Motor neuron (in vitro differentiated cells): ENCODE measurements around the gene C8G. TPM values are rescaled to one million over a fixed set of nuclear protein-coding genes. Genes with fewer than 3 reads are reported as not detected.

Experiments used
- ATAC-seq, 8 experiments: fragments of 200-7000 bp; cut with Tn5 transposase; replicated peaks in 6 of 8; 2 replicates each; pipeline ENCODE4 v1.8.0; 2021; ENCODE audit warnings: mild to moderate bottlenecking in 8 of 8, moderate library complexity in 8 of 8
- H3K27ac ChIP-seq, 2 donors: fragments of 250-450 bp; sonication (Bioruptor Pico); 2 replicates each; pipeline ENCODE4 v1.9.0; 2021; ENCODE audit warnings: antibody characterized with exemption in 2 of 2, mild to moderate bottlenecking in 2 of 2, moderate library complexity in 1 of 2
- H3K4me1 ChIP-seq, 2 donors: fragments of 250-450 bp; sonication (Bioruptor Pico); replicated peaks in 1 of 2; 2 replicates each; pipeline ENCODE4 v1.6.1; 2021; ENCODE audit warnings: antibody characterized with exemption in 2 of 2, mild to moderate bottlenecking in 2 of 2, moderate library complexity in 1 of 2
- H3K4me3 ChIP-seq, 5 donors: fragments of 250-450 bp; sonication (Bioruptor Pico); 2 replicates each; pipeline ENCODE4 v1.9.0; 2021; ENCODE audit warnings: antibody characterized with exemption in 5 of 5, mild to moderate bottlenecking in 5 of 5, moderate library complexity in 4 of 5
- WGBS, 10 experiments: fragments of 450-650 bp; shearing (Covaris generic); methylation state at CpG; one replicate each; pipeline ENCODE4 v1.0.0; 2022; 5-methylcytosine and 5-hydroxymethylcytosine counted together
- in situ Hi-C, 9 experiments: fragments of 400-800 bp; cut with MboI; loops; one replicate each; pipeline ENCODE4 v1.15.0; 2021; ENCODE audit warnings: low sequenced_read_pairs in 9 of 9, low pct_unique_long_range_greater_than_20kb in 2 of 9; ENCODE audit not compliant: unreplicated experiment in 9 of 9
- total RNA-seq, 8 experiments: library from RNA; unstranded; fragments of 300-600 nt; gene quantifications; 2 replicates each; pipeline versions ENCODE4 v1.2.3 to v1.2.4, GENCODE V29; 2022

Gene C8G
- total RNA-seq, 8 experiments from 2014 or later, result 0.71 to 2.7 (median 1.4) TPM; not detected in 2

DNA sequence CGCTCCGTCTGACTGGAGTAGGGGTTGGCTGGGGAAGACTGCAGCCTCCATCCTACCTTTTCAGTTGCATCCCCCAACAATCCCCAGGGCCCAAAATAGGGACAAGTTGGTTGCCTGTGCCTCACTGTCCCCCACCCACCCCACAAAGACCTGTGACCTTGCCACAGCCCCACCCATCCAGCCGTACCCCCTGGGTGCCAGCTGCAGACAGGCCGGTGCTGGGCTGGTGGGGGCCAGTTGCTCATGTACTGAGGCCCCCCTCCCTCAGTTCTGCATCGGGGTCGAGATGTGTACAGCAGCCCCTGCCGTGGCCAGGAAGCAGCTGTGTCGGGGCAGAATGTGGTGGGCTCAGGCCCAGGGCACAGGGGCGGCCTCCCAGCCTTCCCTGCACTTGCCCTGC is 38.1 kb downstream of the C8G start:
- Histone ChIP-seq H3K27ac (no peak overlapping the region), H3K4me3 (no peak overlapping the region), H3K4me1 (peaks cover 6 to 10% of the 10 kb centered on the region in 2 donors)
- no peak for ATAC-seq
- in situ Hi-C loops, result no loop called here
- WGBS, 10 experiments, result 80 to 100% methylated on average over 1 to 2 of the region's 9 CpGs; no CpG with 5 or more reads in 8 of the 10 experiments

DNA sequence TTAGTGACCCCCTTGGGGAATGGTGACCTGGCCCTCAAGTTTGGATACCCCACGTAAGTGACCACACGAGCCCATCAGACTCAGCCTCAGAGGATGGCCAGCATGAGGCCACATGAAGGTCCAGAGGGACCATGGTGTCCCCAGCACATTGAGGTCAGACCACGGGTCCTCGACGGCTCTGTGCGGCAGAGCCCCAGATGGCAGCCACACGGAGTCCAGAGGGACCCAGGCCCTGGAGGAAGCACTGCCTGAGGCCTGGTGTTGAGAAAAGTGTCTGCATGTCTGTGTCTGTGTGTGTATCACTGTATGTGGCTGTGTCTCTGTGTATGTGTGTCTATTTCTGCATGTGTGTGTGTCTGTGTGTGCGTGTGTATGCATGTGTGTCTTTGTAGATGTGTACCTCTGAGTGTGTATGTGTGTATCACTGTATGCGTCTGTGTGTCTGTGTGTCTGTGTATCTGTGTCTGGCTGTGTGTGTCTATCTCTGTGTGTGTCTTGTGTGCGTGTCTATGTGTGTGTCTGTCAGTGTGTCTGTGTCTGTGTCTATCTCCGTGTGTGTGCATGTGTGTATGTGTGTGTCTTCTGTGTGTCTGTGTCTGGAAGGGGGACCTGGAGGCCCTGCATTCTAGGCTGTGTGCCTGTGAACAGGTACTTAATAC is 38.7 kb downstream of the C8G start:
- no peak overlapping the region for H3K27ac ChIP-seq
- WGBS, 10 experiments, result 63 to 100% (median 63%) methylated on average over 1 to 6 of the region's 11 CpGs; no CpG with 5 or more reads in 7 of the 10 experiments
- H3K4me3 ChIP-seq, result no peak overlapping the region
- peaks cover 5 to 10% of the 10 kb centered on the region in 2 donors for H3K4me1 ChIP-seq
- ATAC-seq, result peak in 1 of 8 experiments; percentile 74
- in situ Hi-C loops, result no loop called here

DNA sequence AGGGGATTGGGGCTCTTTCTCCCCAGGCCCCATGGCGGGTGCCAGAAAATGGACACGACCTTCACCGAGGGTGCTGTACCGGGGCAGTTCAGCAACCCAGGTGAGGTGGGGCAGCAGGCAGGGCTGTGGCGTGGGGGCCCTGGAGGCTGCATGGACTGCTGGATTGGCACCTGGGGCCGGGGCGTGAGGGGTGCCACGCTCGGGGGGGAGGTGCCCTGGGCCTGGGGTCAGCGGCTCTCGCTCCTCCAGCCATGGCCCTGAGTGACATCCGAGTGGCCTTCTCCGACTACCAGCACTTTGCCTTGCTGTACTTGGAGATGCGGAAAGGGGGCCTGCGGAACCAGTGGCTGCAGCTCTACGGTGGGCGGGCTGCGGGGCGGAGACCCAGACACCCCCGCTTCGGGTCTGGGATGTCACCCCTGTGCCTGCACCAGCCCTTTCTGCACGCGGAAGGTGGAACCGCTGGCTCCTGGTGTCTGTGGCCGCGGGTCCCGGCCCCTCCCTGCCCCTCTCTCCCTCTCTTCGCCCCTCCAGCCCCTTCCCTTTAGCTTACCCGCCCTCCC is 39.5 kb downstream of the C8G start:
- WGBS, 10 experiments, result 90% methylated on average over 2 of the region's 29 CpGs; no CpG with 5 or more reads in 9 of the 10 experiments
- peaks cover 0 to 7% of the 10 kb centered on the region in 2 donors for H3K4me1 ChIP-seq
- H3K27ac ChIP-seq, result no peak overlapping the region
- in situ Hi-C loops, result no loop called here
- H3K4me3 ChIP-seq, result no peak overlapping the region
- ATAC-seq, result peak in 1 of 8 experiments; percentile 2

DNA sequence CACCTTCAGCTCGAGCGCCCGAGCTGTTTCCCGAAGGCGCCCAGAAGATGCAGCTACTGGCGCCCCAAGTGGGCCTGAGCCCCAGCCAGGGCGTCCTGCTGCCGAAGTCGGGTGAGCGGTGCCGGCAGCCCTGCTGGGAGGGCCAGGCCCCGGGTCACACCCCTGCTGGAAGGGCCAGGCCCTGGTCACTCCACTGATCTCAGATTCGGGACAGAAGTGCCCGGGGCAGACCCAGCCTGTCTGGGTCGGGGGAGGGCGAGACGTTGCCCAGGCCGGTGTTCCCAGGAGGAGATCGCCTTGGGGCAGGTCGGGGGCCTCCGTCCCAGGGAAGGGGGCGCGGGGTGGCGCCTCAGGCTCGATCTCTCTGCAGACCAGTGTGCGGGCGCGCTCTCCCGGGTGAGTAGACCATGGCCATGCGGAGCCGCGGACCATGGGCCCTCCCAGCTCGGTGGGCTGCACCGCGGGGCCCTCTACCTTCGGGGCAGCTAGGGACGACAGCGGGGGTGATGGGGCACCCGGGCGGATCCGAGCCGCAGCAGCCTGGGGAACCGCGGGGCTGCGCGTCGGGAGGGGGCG is 40.1 kb downstream of the C8G start:
- in situ Hi-C loops, result no loop called here
- peak in 7 of 8 experiments; percentile 2 to 58 (median 21) for ATAC-seq
- Histone ChIP-seq H3K4me1 (peaks cover 0 to 7% of the 10 kb centered on the region in 2 donors), H3K27ac (no peak overlapping the region), H3K4me3 (no peak overlapping the region)
- no CpG with 5 or more reads among the region's 48 CpGs for WGBS, 10 experiments

DNA sequence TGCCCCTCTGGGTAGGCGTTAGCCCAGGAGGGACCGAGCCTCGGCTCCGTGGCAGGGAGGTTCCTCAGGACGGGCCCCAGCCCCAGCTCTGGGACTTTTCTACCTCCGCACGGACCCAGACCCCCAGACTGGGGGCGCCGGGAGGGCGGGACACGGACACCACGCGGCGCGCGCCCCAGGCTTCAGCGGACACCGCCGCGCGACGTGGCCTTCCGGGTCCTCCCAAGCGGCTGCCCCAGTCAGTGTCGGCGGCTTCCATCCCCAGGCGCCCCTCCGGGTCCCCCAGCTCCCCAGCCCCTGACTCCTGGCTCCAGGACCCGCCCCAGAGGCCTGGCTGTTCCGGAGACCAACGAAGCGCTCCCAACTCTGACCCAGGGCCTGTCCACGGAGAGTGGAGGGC is 40.8 kb downstream of the C8G start:
- Histone ChIP-seq H3K27ac (no peak overlapping the region), H3K4me1 (peaks cover 0 to 7% of the 10 kb centered on the region in 2 donors), H3K4me3 (no peak overlapping the region)
- WGBS, 10 experiments, result 0% methylated on average over 1 of the region's 33 CpGs; no CpG with 5 or more reads in 9 of the 10 experiments
- in situ Hi-C loops, result no loop called here
- ATAC-seq, result peak in 4 of 8 experiments; percentile 16 to 48 (median 30)

DNA sequence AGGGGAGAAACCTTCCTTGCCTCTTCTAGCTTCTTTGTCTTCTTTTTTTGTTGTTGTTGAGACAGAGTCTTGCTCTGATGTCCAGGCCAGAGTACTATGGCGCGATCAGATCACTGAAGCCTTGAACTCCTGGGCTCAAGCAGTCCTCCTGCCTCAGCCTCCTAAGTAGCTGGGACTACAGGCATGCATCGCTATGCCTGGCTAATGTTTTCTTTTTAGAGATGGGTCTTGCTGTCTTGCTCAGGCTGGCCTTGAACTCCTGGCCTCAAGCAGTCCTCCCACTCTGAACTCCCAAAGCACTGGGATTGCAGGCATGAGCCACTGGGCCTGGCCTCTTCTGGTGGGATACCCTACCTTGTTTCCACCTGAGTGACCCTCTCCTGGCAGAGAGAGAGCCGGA is 43.8 kb downstream of the C8G start:
- H3K27ac ChIP-seq, result no peak overlapping the region
- WGBS, 10 experiments, result 82 to 100% (median 87%) methylated on average over 1 to 4 of the region's 4 CpGs; no CpG with 5 or more reads in 4 of the 10 experiments

DNA sequence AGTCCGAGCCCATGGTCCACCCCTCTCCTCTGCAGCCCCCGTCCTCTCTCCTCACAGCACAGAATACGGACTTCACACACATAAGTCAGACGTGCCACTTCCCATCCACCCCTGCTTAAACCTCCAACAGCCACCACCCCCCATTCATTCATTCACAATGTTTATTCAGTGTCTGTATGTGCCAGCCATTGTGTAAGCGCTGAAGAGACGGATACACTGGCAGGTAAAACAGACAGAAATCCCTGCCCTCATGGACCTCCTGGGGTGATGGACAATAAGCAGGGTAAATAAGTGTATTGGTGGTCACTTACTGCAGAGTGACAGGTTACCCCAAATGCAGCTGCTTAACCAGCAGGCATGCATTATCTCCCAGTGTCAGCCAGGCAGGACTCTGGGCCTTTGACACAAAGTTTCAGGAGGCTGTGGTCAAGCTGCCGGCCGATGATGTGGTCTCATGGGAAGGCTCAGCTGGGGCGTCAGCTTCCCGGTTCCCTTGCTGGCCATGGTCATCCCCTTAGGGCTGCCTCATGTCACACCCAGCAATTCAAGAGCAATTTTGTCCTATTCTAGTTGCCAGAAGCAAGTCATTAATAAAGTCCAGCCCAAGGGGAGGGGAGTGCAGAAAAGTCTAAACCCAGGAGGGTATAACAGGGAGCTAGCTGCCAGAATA is 45.3 kb downstream of the C8G start:
- ATAC-seq, result no peak
- in situ Hi-C loops, result no loop called here
- WGBS, 10 experiments, result 34 to 100% (median 70%) methylated on average over 1 to 4 of the region's 10 CpGs; no CpG with 5 or more reads in 3 of the 10 experiments
- Histone ChIP-seq H3K4me3 (no peak overlapping the region), H3K4me1 (peaks cover 4 to 8% of the 10 kb centered on the region in 2 donors), H3K27ac (no peak overlapping the region)

More for the DNA sequence above, 43.8 kb downstream of the C8G start:
- in situ Hi-C loops, result no loop called here
- H3K4me3 ChIP-seq, result no peak overlapping the region
- H3K4me1 ChIP-seq, result peaks cover 4 to 12% of the 10 kb centered on the region in 2 donors
- no peak for ATAC-seq

DNA sequence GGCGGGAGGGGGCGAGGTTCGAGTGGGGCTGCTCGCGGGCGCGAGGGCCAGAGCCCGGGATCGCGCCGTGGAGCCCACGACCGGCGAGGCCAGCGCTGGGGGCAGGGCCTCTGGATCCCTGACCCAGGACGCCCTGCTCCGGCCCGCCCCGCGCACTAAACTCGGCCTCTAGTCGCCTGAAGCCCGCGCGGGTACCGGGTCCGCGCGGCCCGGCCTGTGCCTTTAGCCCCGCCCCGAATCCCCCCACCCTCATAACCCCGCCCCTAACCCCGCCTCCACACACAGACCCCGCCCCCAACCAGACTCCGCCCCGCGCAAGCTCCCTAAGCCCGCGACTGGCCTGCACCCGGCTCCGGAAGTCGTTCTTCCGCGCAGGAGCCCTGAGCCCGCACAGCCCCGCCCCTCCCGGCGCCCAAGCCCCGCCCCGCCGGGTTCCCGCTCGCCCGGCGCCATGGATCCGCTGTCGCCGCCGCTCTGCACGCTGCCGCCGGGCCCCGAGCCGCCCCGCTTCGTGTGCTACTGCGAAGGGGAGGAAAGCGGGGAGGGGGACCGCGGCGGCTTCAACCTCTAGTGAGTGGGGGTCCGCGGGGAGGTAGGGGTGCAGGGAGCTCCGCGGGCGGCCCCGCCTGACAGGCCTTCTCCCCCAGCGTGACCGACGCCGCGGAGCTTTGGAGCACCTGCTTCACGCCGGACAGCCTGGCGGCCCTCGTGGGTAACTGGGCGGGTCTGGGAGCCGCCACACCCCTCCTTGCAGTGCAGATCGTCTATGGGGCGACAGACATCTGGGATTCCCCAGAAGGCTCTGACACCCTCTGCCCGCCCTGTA is 47.2 kb downstream of the C8G start, which contains the start of gene PAXX:
PAXX (plus strand) TSS at position 430 of the 826 bp plus-strand sequence; CDS start at position 452, 22 bp downstream.
- in situ Hi-C loops, result no loop called here
- peak within 1 kb of the TSS; percentile 57 to 87 (median 78) for H3K4me3 ChIP-seq
- H3K4me1 ChIP-seq, result peaks cover 5 to 12% of the 10 kb centered on the region in 2 donors
- ATAC-seq, result peak; percentile 76 to 94 (median 90)
- WGBS, 10 experiments, result 0% methylated on average over 3 to 10 of the region's 92 CpGs; no CpG with 5 or more reads in 8 of the 10 experiments
- peak within 1 kb of the TSS; percentile 19 to 61 for H3K27ac ChIP-seq

DNA sequence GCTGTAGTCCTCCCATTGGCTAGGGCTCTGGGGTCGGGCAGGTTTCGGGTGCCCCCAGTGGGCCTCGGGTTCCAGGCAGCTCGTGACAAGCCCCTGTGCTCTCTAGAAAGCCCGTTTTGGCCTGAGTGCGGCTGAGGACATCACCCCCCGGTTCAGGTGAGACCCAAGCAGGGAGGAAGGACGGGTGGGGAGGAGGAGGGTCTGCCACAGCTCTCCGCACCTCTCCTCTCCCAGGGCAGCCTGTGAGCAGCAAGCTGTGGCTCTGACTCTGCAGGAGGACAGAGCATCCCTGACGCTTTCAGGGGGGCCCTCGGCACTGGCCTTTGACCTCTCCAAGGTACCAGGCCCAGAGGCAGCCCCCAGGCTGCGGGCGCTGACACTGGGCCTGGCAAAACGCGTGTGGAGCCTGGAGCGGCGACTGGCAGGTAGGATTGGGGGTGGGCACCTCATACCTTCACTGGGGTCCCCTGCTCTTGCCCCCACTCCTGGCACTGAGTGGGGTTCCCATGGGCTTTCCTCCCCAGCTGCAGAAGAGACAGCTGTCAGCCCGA is 47.9 kb downstream of the C8G start:
- H3K27ac ChIP-seq, result peak overlapping the region in 1 of 2 donors; percentile 61

DNA sequence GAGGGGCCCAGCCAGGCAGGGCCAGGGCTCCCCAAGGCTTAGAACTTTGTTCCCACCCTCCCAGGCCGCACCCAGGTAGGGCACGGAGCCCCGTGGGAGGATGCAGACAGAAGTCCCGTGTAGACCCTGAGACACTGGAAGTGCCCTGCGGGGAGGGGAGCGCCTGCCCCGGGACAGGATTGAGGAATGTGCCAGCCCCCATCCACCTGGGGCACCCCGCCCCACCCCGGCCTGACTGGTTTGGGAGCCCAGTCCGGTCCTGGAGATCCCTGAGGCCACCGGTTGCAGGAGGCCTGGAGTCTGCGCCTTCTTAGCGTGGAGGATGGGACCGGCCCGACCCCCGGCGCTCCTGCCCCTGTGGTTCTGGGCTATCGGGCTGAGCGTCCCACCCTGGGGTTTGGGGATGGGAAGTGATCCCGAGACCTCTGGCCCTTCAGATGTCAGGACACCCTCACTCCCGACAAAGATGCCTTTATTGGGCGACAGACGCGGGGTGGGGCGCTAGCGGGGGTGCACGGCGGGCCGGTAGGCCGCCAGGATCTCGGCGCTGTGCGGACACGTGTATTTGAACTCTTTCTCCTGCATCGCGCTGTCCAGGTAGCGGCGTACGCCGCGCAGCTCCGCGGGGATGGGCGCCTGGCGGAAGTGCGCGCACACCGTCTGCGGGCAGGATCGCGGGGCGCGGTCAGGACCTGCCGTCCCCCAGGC is 49.3 kb downstream of the C8G start:
- H3K4me1 ChIP-seq, result peaks cover 5 to 12% of the 10 kb centered on the region in 2 donors
- no peak overlapping the region for H3K4me3 ChIP-seq
- WGBS, 10 experiments, result no CpG with 5 or more reads among the region's 54 CpGs
- ATAC-seq, result no peak
- no peak overlapping the region for H3K27ac ChIP-seq
- in situ Hi-C loops, result no loop called here

More for the DNA sequence above, 47.9 kb downstream of the C8G start:
- in situ Hi-C loops, result no loop called here
- Histone ChIP-seq H3K4me1 (peaks cover 5 to 12% of the 10 kb centered on the region in 2 donors), H3K4me3 (peak overlapping the region; percentile 57 to 87 (median 78))
- WGBS, 10 experiments, result 0 to 8% (median 0%) methylated on average over 1 to 5 of the region's 18 CpGs; no CpG with 5 or more reads in 7 of the 10 experiments
- no peak for ATAC-seq

DNA sequence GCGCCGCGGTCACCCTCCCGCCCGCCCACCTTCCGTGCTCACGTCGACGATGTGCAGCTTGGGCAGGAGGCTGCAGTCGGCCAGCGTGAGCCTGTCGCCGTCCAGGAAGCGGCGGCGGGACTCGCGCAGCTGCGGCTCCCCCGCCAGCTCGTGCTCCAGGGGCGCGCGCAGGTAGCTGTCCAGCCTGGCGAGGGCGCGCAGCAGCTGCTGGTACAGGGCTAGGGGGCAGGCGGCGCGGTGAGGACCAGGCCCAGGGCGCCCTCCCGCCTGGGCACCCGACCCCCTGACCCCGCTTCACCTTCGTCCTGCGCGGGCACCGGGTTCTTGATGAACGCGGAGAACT is 49.8 kb downstream of the C8G start:
- Histone ChIP-seq H3K4me3 (no peak overlapping the region), H3K4me1 (peaks cover 5 to 12% of the 10 kb centered on the region in 2 donors), H3K27ac (no peak overlapping the region)
- in situ Hi-C loops, result no loop called here
- no CpG with 5 or more reads among the region's 40 CpGs for whole genome bisulfite sequencing, 10 experiments
- no peak for ATAC-seq

DNA sequence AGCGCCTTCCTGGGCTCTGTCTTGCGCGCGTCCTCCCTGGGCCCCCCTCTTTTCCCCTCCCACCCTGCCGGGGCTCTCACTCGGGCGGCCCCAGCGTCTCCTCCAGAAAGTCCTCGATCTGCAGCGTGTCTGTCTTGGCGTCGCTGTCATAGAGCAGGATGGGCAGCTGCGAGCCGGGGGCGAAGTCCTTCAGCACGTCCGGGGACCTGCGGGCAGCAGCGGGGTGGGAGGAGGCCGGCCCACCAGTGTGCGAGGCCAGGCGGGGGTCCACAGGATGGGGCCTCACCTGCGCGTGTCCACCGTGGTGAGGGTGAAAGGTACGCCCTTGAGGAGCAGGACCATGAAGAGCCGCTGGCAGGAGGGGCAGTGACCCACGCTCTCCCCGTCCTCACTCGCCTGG is 50.3 kb downstream of the C8G start:
- in situ Hi-C loops, result no loop called here
- ATAC-seq, result no peak
- no peak overlapping the region for H3K27ac ChIP-seq
- peaks cover 5 to 12% of the 10 kb centered on the region in 2 donors for H3K4me1 ChIP-seq
- no CpG with 5 or more reads among the region's 30 CpGs for WGBS, 10 experiments
- H3K4me3 ChIP-seq, result no peak overlapping the region
